GM18505 (cell line): ENCODE results near the gene ACTRT2.

Experiments
- ATAC-seq: cut with Tn5 transposase; IDR thresholded peaks from one replicate; pipeline ENCODE4 v1.9.1; 2021; ENCODE audit not compliant: unreplicated experiment
- POLR2A ChIP-seq: IDR thresholded peaks from 4 replicates; pipeline ENCODE4 v1.6.1; 2011; ENCODE audit warnings: borderline replicate concordance; ENCODE audit not compliant: insufficient read depth, insufficient read length; ENCODE audit errors: extremely low read depth

Gene ACTRT2

GRCh38 chr1:2986549-2987305, 34.5 kb upstream of the ACTRT2 start:
- ATAC-seq = no peak
- no peak for TF ChIP-seq POLR2A

- no peak for TF ChIP-seq POLR2A
- ATAC-seq = no peak
Measured at GRCh38 chr1:2987773-2988172, 33.5 kb upstream of the ACTRT2 start.

GRCh38 chr1:2988256-2988655, 33.0 kb upstream of the ACTRT2 start:
- no peak for TF ChIP-seq POLR2A
- no peak for ATAC-seq

GRCh38 chr1:2989185-2989584, 32.1 kb upstream of the ACTRT2 start:
- TF ChIP-seq POLR2A = no peak

GRCh38 chr1:2989976-2990375, 31.3 kb upstream of the ACTRT2 start:
- ATAC-seq = no peak
- TF ChIP-seq POLR2A = no peak

More at GRCh38 chr1:2989185-2989584, 32.1 kb upstream of the ACTRT2 start:
- no peak for ATAC-seq

GRCh38 chr1:2990376-2991115, 30.7 kb upstream of the ACTRT2 start:
- ATAC-seq = no peak
- TF ChIP-seq POLR2A = no peak

- TF ChIP-seq POLR2A = no peak
- no peak for ATAC-seq
Measured at GRCh38 chr1:2991753-2992495, 29.3 kb upstream of the ACTRT2 start.

- ATAC-seq = no peak
- TF ChIP-seq POLR2A = no peak
Measured at GRCh38 chr1:2998503-2999100, 22.7 kb upstream of the ACTRT2 start.

- ATAC-seq = no peak
- no peak for TF ChIP-seq POLR2A
Measured at GRCh38 chr1:2999138-2999537, 22.1 kb upstream of the ACTRT2 start.

GRCh38 chr1:2999571-2999970, 21.7 kb upstream of the ACTRT2 start:
- ATAC-seq = no peak
- TF ChIP-seq POLR2A = no peak

- no peak for TF ChIP-seq POLR2A
- no peak for ATAC-seq
Measured at GRCh38 chr1:3000214-3000613, 21.1 kb upstream of the ACTRT2 start.

- ATAC-seq = no peak
- TF ChIP-seq POLR2A = no peak
Measured at GRCh38 chr1:3000671-3001470, 20.4 kb upstream of the ACTRT2 start.
